HG03135 (cell line): ENCODE measurements around the gene U2AF2.
A peak's percentile ranks its signal among the peaks of the same experiment; 100 is the strongest.

ENCODE experiments used
- ATAC-seq: cut with Tn5 transposase; IDR thresholded peaks from one replicate; pipeline ENCODE4 v1.9.1; 2021; ENCODE audit warnings: mild to moderate bottlenecking, moderate library complexity; ENCODE audit not compliant: unreplicated experiment

The U2AF2 gene

DNA sequence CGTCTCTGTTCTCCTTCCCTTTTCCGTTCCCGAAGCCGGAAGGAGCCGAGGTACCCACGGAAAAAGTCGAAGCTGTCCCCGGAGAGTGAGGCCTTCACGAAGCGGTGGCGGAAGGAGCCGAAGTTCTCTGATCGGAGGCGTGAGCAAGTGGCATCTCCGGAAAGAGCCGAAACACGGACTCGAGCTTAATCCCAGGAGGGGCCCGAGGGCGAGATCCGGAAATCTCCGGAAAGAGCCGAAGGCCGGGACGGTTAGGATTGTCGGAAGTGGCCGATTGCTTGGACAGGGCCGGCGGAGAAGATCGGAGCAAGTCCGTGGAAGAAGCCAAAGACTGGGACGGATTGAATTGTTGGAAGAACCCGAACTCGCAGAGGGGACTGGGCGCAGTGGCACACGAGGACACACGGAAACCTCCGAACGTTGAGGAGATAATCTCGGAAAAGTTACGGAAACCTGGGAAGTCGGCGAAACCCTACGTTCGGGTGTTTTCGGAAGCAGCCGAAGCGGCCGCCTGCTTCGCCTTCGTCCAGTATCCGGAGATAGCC, 440 bp upstream of the U2AF2 start:
- ATAC-seq: peak; percentile 61

DNA sequence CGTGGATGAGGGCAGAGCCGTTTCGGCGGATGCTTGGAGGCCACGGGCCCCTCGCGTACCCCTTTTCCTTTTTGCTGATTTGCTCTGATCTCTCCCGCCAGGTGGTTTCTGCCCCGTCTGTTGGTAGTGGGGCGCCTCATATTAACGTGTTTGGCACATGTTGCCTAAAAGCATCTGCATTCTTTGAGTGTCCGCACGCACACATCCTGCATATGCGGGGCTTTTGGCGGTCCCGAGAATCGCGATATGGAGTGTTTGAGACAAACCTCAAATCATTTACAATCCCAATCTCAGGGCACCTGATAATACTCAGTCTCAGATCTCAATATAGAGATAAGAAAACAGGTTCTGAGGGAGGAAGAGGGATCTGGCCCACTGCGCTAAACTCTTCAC, 809 bp downstream of the U2AF2 start:
- ATAC-seq: no peak

DNA sequence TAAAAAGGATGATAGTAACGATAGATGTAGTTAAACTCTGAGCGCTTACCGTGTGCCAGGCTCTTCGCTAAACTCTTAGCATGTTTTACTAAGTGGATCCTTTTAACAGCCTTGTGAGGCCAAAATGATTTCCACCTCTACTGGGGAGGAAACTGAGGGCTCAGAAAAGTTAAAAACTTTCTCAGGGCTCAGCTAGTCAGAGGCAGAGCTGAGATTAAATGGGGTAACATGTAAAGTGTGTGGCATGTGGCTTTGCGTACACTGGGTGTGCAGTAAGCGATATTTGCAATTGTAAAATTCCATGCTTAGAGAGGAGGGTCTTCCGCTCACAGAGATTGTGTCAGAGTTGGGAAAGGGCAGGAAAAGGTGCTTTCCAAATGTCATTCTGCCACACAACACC, 1.7 kb downstream of the U2AF2 start:
- ATAC-seq: no peak

DNA sequence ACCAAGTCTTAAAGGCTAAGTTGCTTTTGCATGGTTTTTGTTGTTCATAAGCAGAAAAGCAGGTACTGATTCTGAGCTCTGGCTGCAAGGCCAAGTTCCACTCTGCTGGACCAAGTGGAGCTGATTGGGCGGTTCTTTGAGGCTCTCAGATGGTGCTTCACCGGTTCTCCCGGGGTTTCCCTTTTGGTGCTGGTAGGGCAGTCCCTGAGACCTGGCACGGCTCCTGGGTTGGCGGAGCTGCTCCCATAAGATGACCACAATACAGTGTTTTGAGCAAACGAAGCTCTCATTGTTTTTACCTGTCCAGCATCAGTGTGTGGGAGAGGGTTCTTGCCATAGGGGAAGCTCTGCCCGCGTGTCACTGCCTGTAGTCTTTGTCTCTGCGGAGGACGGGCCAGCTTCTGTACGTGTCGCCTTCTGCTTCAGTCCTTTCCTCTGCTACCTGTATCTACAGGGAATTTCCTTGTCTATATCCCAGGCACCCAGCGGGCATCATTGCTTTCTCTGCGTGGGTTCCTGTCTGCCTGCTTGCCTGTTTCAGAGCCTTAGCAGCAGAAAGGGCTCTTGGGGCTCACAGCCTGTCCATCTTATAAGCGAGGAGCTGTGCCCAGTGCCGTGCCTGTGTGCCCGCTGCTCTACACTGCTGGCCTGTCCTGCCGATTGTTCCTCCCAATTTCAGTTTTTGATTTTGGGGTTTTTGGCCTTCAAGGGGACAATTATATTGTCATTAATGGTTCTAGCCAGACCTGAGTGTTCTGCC, 2.3 kb downstream of the U2AF2 start:
- ATAC-seq: no peak

DNA sequence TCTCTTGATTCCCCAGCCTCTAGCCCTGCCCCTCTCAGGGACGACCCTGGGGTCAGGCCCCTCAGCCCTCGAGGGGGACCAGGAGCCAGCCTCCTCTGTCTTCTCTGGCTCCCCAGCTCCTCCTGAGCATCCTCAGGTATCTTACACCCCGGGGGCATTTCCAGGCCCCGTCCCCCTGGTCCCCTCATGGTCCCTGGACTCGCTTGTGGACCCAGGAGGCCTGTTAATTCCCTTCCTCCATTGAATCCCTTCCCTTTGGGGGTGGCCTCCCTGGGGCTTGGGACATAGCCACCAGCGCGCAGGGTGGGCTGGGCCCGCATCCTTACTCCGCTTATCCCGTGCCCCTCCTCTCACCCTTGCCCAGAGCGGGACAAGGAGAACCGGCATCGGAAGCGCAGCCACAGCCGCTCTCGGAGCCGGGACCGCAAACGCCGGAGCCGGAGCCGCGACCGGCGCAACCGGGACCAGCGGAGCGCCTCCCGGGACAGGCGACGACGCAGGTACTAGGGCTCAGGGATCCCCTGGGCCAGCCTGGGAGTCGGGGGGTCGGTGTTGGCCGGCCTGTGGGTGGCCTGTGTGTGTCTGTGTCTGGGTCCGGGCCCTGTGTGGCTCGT, 4.1 kb downstream of the U2AF2 start:
- ATAC-seq: no peak

DNA sequence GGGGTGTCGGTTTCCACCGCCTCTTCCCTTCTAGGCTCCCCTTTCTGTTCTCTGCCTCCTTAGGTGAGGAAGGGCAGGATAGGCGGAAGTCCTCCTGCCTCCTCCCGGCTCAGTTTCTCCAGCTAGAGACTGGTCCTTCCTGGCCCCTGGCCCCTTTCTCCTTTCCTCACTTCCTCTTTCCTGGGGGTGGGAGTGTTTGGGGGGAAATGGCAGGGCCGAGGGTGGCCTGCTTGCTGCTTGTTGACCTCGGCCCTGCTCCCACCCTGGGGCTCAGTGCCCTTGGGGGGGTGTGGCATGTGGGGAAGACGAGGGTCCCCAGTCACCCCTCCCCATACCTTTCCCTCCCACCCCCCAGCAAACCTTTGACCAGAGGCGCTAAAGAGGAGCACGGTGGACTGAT, 5.0 kb downstream of the U2AF2 start:
- ATAC-seq: no peak

DNA sequence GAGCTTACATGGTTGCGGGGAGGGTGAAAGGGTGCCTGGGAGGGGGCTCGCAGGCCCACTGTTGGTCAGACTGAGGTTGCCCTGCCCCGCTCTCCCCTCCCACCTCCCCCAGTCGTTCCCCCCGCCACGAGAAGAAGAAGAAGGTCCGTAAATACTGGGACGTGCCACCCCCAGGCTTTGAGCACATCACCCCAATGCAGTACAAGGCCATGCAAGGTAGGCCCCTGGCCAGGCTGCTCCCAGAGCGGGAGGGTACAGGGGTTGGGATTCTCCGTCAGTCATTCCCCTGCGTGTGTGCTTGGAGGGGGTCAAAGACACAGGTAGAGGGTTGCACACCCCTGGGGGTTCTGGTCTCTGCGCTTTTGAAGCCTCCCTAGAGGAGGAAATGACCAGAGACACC, 5.6 kb downstream of the U2AF2 start:
- ATAC-seq: no peak

DNA sequence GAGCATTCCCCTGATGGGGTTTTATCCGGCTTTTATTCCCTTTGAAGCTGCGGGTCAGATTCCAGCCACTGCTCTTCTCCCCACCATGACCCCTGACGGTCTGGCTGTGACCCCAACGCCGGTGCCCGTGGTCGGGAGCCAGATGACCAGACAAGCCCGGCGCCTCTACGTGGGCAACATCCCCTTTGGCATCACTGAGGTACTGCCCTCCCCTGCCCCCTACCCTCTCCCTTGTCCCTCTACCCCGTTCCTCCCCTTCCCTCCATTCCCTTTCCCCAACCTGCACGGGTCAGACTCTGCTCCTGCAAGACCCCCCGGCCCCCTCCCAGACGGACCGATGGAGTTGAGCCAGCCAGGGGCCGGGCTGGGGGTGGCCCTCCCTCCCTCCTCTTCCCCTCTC, 6.2 kb downstream of the U2AF2 start:
- ATAC-seq: no peak

DNA sequence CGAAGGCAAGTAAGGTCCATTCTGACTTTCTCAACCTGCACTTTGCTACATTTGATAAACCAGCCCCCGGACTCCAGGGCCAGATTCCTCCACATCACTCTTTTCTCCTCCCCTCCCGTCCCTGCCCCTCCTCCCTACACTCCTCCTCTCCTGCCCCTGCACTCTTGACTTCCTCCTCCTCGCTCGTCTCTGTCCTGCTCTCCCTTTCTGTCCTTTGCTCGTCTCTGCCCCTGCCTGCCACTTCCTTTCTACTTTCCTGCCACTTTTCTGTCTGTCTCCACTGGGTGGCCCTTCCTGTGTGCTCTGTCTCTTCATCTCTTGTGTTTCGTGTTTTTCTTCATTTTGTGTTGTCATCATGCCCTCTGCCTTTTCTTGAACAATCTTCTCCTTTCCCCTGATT, 7.0 kb downstream of the U2AF2 start:
- ATAC-seq: no peak

DNA sequence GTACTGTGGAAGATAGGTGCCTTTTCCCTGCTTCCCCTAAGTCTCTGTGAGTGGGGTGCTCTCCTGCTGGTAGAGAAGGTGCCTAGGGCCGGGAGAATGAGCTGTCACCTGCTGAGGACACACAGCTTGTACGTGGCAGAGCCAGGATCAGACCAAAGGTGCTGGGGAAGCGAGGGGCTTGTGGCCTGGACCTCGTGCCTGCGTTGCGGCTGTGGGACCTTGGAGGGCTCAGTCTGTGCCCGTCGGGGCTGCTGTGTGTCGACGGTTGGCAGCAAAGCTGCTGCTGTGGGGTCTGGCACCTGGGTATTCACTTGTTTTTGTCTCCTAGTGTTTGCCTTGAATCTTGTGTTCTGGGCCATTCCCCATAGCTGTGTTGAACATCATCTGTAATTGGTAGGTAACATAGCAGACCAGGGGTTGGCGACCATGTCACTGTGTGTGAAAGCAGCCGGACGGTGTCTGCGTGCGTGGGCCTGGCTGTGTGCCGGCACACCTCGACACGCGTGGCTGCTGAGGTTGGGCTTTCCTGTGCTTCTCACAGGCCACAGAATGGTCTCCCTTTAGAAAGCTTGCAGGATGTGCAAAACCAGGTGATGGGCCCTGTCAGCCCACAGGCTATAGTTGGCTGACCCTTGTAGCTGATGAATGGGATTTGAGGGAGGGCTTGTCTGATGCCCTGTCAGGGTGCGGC, 9.2 kb downstream of the U2AF2 start:
- ATAC-seq: no peak

DNA sequence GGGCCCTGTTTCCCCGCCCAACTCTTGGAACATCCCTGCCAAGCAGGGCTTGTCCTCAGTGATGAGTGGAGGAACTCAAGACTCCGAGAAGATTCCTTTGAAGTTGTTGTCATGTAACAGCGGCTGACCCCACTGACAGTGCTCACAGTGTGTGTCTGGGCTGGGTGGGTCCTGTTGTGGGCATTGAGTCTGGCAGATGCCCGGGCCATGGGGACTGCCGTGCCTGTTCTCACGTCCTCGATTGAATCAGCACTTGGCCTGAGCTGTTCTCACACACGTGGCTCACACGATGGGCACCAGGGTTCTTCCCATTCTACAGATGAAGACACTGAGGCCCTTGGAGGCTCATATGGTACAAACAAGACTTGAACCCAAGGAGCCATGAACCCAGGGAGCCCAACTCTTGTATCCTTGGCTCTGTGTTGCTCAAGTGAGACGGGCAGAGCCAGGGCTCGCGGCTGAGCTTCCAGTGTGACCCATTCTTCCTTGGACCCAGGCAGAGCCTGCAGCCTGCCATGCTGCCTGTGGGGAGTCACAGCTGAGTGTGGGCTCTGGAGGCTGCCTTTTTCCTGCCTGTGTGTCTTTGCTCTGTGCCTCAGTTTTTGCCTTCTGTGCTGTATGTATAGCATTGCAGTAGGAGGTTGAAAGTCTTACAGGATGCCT, 11.6 kb downstream of the U2AF2 start:
- ATAC-seq: no peak

DNA sequence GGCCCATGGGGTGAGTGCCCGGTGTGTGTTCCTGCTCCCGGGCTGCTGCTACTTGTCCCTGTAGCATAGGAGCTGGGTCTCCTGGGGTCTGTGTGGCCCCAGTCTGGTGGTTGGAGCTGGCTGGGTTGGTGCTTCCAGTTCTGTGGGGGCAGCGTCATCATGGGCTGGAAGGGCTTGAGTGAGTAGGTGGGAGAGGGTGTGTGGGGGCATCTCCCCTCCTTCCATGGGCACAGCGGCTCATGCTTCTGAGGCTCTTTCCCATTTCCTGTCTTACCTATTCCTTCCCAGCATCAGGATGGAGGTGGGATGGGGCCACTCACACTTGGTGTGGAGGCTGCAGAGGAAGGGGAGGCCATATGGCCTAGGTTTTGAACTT, 12.2 kb downstream of the U2AF2 start:
- no peak for ATAC-seq

DNA sequence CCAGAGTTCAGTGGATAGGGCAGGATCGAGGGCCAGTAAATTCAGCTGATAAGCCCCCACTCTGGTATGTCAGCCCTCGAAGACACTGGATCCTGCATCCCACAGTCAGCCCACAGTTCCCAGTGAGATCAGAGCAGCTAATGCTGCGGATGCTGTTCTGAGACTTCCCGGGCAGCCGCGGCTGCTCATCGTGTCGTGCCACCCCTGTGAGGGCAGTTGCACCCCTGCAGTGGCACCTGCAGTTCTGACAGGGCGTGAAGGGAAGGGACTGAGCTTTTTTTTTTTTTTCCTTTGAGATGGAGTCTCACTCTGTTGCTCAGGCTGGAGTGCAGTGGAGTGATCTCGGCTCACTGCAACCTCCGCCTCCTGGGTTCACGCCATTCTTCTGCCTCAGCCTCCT, 12.7 kb downstream of the U2AF2 start:
- no peak for ATAC-seq

DNA sequence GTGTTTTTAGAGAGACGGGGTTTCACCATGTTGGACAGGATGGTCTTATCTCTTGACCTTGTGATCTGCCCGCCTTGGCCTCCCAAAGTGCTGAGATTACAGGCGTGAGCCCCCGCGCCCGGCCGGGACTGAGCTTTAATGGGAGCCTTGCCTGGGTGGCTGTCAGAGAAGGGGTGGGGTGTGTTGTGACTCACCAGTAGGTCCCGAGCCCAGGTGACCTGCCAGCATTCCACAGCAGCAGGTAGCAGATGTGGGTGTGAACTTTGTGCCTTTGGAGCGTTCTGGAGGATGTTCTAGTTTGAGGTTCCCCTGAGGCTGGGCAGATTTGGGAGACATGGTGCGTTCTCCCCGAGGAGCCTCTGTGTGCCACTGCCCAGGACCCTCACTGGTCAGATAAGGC, 13.1 kb downstream of the U2AF2 start:
- no peak for ATAC-seq

DNA sequence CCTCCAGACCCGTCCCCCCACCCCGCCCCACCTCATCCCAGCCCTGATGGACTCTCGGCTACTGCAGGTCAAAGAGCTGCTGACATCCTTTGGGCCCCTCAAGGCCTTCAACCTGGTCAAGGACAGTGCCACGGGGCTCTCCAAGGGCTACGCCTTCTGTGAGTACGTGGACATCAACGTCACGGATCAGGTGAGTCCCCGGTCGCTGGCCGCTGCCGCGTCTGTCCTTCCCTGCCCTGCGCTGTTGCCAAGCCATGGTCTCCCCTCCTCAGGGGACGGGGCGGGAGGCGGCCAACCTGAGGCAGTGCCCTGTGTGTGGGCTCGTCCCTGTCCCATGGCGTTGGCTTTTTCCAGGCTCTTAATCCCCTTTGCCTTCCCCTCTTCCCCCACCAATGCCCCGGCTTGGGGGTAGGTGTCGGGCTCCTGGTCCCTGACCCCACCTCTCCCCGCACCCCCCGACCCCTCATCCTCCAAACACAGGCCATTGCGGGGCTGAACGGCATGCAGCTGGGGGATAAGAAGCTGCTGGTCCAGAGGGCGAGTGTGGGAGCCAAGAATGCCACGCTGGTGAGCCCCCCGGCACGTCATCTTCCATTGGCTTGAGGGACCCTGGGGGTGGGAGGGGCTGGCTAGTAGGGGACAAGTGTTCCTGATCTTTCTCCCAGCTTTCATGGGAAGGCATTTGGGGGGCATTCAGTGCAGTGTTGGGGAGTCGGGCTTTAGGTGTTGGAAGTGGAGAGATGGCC, 13.9 kb downstream of the U2AF2 start:
- ATAC-seq: no peak

DNA sequence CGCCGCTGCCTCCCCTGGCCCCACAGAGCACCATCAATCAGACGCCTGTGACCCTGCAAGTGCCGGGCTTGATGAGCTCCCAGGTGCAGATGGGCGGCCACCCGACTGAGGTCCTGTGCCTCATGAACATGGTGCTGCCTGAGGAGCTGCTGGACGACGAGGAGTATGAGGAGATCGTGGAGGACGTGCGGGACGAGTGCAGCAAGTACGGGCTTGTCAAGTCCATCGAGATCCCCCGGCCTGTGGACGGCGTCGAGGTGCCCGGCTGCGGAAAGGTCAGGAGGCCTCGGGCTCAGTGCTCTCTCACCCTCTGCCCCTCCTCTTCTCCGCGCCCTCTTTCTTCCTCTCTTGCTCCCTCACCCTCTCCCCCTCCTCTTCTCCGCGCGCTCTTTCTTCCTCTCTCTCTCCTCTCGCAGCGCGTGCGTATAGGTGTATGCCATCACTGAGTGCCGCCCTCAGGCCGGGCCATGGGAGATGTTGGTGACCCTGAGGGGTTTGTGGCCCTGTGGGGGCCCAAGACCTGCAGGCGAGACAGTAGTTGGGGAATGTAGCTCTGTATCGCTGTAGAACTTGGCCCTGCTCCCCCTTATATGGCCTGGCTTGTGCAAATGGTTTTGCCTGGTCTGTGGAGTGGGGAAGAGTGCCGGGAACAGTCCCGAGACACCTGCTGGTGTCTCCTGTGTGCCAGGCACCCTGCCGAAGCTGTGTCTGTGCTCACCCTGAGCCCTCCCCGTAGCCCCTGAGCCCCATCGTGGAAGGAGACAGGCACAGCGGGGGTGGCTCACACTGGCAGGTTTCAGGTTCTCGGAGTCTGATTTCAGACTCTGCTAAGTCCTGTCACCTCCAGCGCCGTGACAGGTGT, 14.8 kb downstream of the U2AF2 start:
- no peak for ATAC-seq

DNA sequence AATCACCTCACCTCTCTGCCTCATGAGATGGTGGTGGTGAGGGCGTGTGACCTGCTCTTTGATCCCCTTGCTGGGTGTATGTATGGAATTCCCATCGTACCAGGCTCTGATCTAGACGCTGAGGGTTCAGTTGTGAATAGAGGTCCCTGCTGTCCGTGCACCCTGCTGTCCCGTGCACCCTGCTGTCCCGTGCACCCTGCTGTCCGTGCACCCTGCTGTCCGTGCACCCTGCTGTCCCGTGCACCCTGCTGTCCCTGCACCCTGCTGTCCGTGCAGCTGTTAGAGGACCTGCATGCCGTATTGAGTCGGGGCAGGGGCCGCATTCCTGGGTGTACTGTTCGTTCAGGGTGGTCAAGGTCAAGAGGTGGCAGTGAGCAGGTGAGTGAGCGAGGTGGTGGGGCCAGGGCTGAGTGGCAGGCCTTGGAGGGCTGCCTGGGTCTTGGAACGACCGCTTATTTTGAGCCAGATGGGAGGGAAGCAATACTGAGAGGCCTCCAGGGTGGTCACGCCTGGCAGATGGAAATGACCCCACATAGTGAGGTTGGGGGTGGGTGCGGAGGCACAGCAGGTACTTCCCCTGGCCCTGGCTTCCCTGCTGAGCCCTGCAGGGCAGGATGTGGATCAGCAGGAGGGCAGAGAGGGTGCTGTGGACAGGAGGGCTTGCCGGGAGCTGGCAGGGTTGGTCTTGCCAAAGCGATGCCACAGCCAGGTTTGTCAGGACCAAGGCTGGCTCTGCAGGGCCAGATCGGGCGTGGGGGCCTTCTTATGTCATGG, 15.6 kb downstream of the U2AF2 start:
- no peak for ATAC-seq

DNA sequence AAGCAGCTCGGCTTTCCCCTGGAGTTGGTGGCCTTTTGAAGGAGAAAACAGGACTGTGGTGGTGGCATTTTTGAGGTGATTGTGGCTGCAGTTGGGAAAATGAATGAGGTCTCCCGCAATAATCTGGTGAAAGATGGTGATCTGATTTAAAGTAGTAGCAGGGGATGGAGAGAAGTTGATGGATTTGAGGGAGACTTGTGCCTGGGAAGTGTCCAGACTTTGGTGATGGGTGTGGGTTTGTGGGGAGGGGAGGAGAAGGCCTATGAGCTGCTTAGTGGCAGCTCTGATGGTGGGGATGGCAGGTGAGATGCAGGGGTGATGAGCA, 16.2 kb downstream of the U2AF2 start:
- no peak for ATAC-seq

DNA sequence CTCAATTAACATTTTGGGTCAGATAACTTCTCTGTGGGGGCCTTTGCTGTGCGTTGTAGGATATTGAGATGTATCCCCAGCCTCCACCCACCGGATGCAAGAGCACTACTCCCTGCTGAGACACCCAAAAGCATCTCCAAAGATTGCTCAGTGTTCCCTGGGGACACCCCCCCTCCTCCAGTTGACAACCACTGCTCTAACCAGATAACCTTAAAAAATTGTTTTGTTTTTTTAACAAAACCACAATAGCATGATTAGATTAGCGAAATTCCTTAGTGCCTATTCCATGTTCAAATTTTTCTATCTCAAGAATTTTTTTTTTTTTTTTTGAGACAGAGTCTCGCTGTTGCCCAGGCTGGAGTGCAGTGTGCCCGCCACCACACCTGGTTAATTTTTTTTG, 17.6 kb downstream of the U2AF2 start:
- ATAC-seq: no peak
